GM23248 (cell line): Measurements from ENCODE around the gene DIDO1.

ENCODE experiments used
- EZH2 ChIP-seq: fragments of 200-600 bp; sonication (generic); IDR thresholded peaks from 2 replicates; pipeline ENCODE4 v1.6.1; 2018; ENCODE audit warnings: antibody characterized with exemption, mild to moderate bottlenecking; ENCODE audit not compliant: insufficient read depth, poor library complexity, severe bottlenecking
- EZH2phosphoT487 ChIP-seq: fragments of 200-600 bp; sonication (generic); IDR thresholded peaks from 2 replicates; pipeline ENCODE4 v1.6.1; 2018; ENCODE audit warnings: antibody characterized with exemption, moderate library complexity, mild to moderate bottlenecking, low read depth; ENCODE audit not compliant: insufficient read depth

GRCh38 chr20:62961799-62962198, 35.5 kb upstream of the DIDO1 start:
- TF ChIP-seq EZH2phosphoT487, result no peak
- no peak for TF ChIP-seq EZH2
